OCI-LY7 (cell line): ENCODE results near the gene PPM1F.

Experiments
- EZH2phosphoT487 ChIP-seq: fragments of 200-600 bp; sonication (generic); IDR thresholded peaks from 2 replicates; pipeline ENCODE4 v1.6.1; 2018; ENCODE audit warnings: low read depth, borderline replicate concordance, mild to moderate bottlenecking, mixed run types, antibody characterized with exemption, low read length, moderate library complexity, mixed read lengths
- TF ChIP-seq, protein P1 (sequence below): fragments of 200-600 bp; sonication (generic); conservative IDR thresholded peaks from 2 replicates; pipeline ENCODE4 v1.5.1; 2014; ENCODE audit warnings: mild to moderate bottlenecking, antibody characterized with exemption, low read length, moderate library complexity, mixed read lengths

DNA sequence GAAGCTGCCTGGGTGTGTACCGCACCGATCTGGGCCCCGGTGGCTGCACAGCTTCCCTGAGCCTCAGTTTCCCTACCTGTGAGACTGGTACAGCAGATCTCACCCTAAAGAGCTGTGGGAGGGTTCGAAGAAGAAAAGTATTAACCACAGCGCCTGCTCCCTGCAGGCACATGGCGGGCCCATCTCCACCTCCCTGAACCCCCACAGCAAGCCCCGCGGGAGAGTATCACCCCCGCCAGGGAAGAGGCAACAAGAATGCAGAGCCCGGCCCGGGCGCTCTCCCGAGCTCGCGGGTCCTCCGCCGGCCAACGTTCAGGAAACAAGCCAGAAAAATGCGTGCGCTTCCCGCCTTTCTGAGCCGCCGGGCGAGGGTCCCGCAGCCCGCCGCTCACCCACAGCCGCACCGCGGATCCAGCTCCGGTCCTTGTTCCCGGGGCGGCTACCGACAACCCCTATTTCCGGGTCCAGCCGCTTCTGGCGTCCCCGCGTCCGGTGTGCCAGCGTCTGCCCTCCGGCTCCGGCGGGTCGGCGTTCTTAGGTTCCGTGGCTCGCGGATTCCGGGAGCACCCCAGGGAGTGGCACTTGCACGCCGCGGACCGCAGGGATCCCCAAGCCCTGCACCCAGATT is 29.8 kb upstream of the PPM1F start, which contains the start of gene TOP3B:
- TF ChIP-seq, protein P1, sequence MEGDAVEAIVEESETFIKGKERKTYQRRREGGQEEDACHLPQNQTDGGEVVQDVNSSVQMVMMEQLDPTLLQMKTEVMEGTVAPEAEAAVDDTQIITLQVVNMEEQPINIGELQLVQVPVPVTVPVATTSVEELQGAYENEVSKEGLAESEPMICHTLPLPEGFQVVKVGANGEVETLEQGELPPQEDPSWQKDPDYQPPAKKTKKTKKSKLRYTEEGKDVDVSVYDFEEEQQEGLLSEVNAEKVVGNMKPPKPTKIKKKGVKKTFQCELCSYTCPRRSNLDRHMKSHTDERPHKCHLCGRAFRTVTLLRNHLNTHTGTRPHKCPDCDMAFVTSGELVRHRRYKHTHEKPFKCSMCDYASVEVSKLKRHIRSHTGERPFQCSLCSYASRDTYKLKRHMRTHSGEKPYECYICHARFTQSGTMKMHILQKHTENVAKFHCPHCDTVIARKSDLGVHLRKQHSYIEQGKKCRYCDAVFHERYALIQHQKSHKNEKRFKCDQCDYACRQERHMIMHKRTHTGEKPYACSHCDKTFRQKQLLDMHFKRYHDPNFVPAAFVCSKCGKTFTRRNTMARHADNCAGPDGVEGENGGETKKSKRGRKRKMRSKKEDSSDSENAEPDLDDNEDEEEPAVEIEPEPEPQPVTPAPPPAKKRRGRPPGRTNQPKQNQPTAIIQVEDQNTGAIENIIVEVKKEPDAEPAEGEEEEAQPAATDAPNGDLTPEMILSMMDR = no peak
- TF ChIP-seq EZH2phosphoT487 = no peak
